IMR-90 (cell line): ENCODE results near the gene SLX9. TPM values are rescaled to one million over a fixed set of nuclear protein-coding genes. Genes with fewer than 3 reads are reported as not detected.

Experiments used
- ATAC-seq: fragments of 200-7000 bp; cut with Tn5 transposase; 2 replicates; pipeline ENCODE4 v1.9.1; 2020; ENCODE audit warnings: low read depth, mild to moderate bottlenecking, moderate library complexity
- BruUV-seq: library from RNA; stranded (reverse); fragments of 400-500 nt; replicated peaks from 2 replicates; lab custom pipeline; 2021; lab: Mats Ljungman, UMichigan
- CTCF ChIA-PET: fragments of 300-600 bp; formaldehyde crosslinking; extraction: SDS; loops from one replicate; lab custom pipeline; 2021; ENCODE audit warnings: antibody characterized with exemption; lab: Yijun Ruan, JAX
- POLR2A ChIA-PET: fragments of 300-600 bp; sonication (Branson Sonifier 250); formaldehyde crosslinking; loops from one replicate; lab custom pipeline; 2022; ENCODE audit warnings: antibody characterized with exemption; ENCODE audit not compliant: unreplicated experiment; lab: Charles Lee
- DNase-seq: peaks from one replicate; pipeline ENCODE4 v3.0.0; 2013
- H2AFZ ChIP-seq: replicated peaks from 2 replicates; pipeline ENCODE3; 2013; ENCODE audit warnings: low read length, mild to moderate bottlenecking; ENCODE audit not compliant: poor library complexity
- H2AK5ac ChIP-seq: 2 replicates; pipeline ENCODE4 v1.6.1; 2013; ENCODE audit warnings: low read depth, low read length, inconsistent platforms
- H2AK9ac ChIP-seq: replicated peaks from 2 replicates; pipeline ENCODE3; 2013; ENCODE audit warnings: mild to moderate bottlenecking, low read depth, low read length, moderate library complexity; ENCODE audit not compliant: poor library complexity
- H2BK120ac ChIP-seq: 2 replicates; pipeline ENCODE4 v1.6.1; 2013; ENCODE audit warnings: low read depth, low read length, inconsistent platforms
- H2BK15ac ChIP-seq: 3 replicates; pipeline ENCODE4 v1.6.1; 2013; ENCODE audit warnings: low read depth, low read length, inconsistent platforms
- H2BK20ac ChIP-seq: 2 replicates; pipeline ENCODE4 v1.6.1; 2013; ENCODE audit warnings: low read depth, mild to moderate bottlenecking, inconsistent platforms, low read length, moderate library complexity
- H2BK5ac ChIP-seq: 2 replicates; pipeline ENCODE4 v1.6.1; 2013; ENCODE audit warnings: mild to moderate bottlenecking, low read depth, low read length, inconsistent platforms; ENCODE audit not compliant: poor library complexity, severe bottlenecking
- H3K14ac ChIP-seq: replicated peaks from 2 replicates; pipeline ENCODE4 v1.6.1; 2013; ENCODE audit warnings: low read depth, low read length, inconsistent platforms
- H3K18ac ChIP-seq: 2 replicates; pipeline ENCODE4 v1.6.1; 2013; ENCODE audit warnings: low read depth, low read length, control low read depth
- H3K23ac ChIP-seq: 2 replicates; pipeline ENCODE4 v1.6.1; 2013; ENCODE audit warnings: low read depth, low read length, inconsistent platforms
- H3K27ac ChIP-seq: 2 replicates; pipeline ENCODE4 v1.5.1; 2013; ENCODE audit warnings: mild to moderate bottlenecking, control low read depth, low read length; ENCODE audit not compliant: insufficient read depth
- H3K27me3 ChIP-seq: 2 replicates; pipeline ENCODE4 v1.6.1; 2013; ENCODE audit warnings: low read length; ENCODE audit not compliant: control insufficient read depth, insufficient read depth
- H3K36me3 ChIP-seq: 2 replicates; pipeline ENCODE4 v1.6.1; 2013; ENCODE audit warnings: low read length, mixed read lengths; ENCODE audit not compliant: control insufficient read depth, insufficient read depth
- H3K4ac ChIP-seq: 2 replicates; pipeline ENCODE4 v1.6.1; 2013; ENCODE audit warnings: low read depth, low read length, inconsistent platforms
- H3K4me1 ChIP-seq: 2 replicates; pipeline ENCODE4 v1.6.1; 2013; ENCODE audit warnings: low read length, mixed read lengths; ENCODE audit not compliant: control insufficient read depth, insufficient read depth
- H3K4me2 ChIP-seq: 2 replicates; pipeline ENCODE4 v1.6.1; 2013; ENCODE audit warnings: low read depth, mild to moderate bottlenecking, control low read depth, low read length, moderate library complexity
- H3K4me3 ChIP-seq: 2 replicates; pipeline ENCODE4 v1.5.1; 2013; ENCODE audit warnings: low read depth, mild to moderate bottlenecking, control low read depth, low read length, moderate library complexity; ENCODE audit not compliant: insufficient read depth
- H3K56ac ChIP-seq: 2 replicates; pipeline ENCODE4 v1.6.1; 2013; ENCODE audit warnings: low read length, inconsistent platforms; ENCODE audit not compliant: insufficient read depth; ENCODE audit errors: extremely low read depth
- H3K79me1 ChIP-seq, 2 experiments: 2 replicates each; pipeline ENCODE4 v1.6.1; 2013; ENCODE audit warnings: low read length in 2 of 2, inconsistent platforms in 1 of 2, low read depth in 1 of 2
- H3K9ac ChIP-seq: 2 replicates; pipeline ENCODE4 v1.6.1; 2013; ENCODE audit warnings: low read depth, low read length, control low read depth
- H3K9me1 ChIP-seq: 2 replicates; pipeline ENCODE4 v1.6.1; 2013; ENCODE audit warnings: low read length, inconsistent platforms; ENCODE audit not compliant: insufficient read depth
- H3K9me3 ChIP-seq: 2 replicates; pipeline ENCODE4 v1.6.1; 2013; ENCODE audit warnings: low read length; ENCODE audit not compliant: control insufficient read depth, insufficient read depth
- H4K20me1 ChIP-seq: 2 replicates; pipeline ENCODE4 v1.6.1; 2013; ENCODE audit warnings: low read length, inconsistent platforms; ENCODE audit not compliant: insufficient read depth
- H4K5ac ChIP-seq: 2 replicates; pipeline ENCODE4 v1.6.1; 2013; ENCODE audit warnings: mild to moderate bottlenecking, low read depth, low read length, control low read depth
- H4K8ac ChIP-seq, 2 experiments: 2 replicates each; pipeline ENCODE4 v1.6.1; 2013; ENCODE audit warnings: low read depth in 2 of 2, low read length in 2 of 2, control low read depth in 1 of 2, inconsistent platforms in 1 of 2
- H4K91ac ChIP-seq: 2 replicates; pipeline ENCODE4 v1.6.1; 2013; ENCODE audit warnings: low read depth, low read length, inconsistent platforms; ENCODE audit not compliant: insufficient read depth
- BHLHE40 ChIP-seq: fragments of 150-350 bp; IDR thresholded peaks from 2 replicates; pipeline ENCODE4 v1.6.1; 2016; ENCODE audit warnings: mild to moderate bottlenecking, low read depth, low read length
- CEBPB ChIP-seq: IDR thresholded peaks from 2 replicates; pipeline ENCODE4 v1.6.1; 2012; ENCODE audit warnings: low read depth, low read length, improper control_type of control experiment
- CHD1 ChIP-seq: IDR thresholded peaks from 2 replicates; pipeline ENCODE4 v1.6.1; 2012; ENCODE audit warnings: low read depth, low read length, improper control_type of control experiment
- CTCF ChIP-seq: conservative IDR thresholded peaks from 2 replicates; pipeline ENCODE4 v1.5.1; 2012; ENCODE audit warnings: mild to moderate bottlenecking, low read depth, low read length, improper control_type of control experiment
- FOS ChIP-seq: fragments of 150-350 bp; IDR thresholded peaks from 2 replicates; pipeline ENCODE4 v1.6.1; 2016; ENCODE audit warnings: low read depth, low read length
- MAFK ChIP-seq: IDR thresholded peaks from 2 replicates; pipeline ENCODE4 v1.6.1; 2012; ENCODE audit warnings: low read depth, low read length, improper control_type of control experiment
- MAZ ChIP-seq: IDR thresholded peaks from 2 replicates; pipeline ENCODE4 v1.6.1; 2012; ENCODE audit warnings: low read depth, mild to moderate bottlenecking, low read length, improper control_type of control experiment, moderate library complexity, borderline replicate concordance
- MXI1 ChIP-seq: IDR thresholded peaks from 2 replicates; pipeline ENCODE4 v1.6.1; 2012; ENCODE audit warnings: low read depth, mild to moderate bottlenecking, low read length, moderate library complexity, borderline replicate concordance
- NFE2L2 ChIP-seq: fragments of 150-350 bp; IDR thresholded peaks from 2 replicates; pipeline ENCODE4 v1.6.1; 2016; ENCODE audit warnings: low read depth, mild to moderate bottlenecking, low read length
- POLR2A ChIP-seq: IDR thresholded peaks from 2 replicates; pipeline ENCODE4 v1.6.1; 2012; ENCODE audit warnings: mild to moderate bottlenecking, low read depth, low read length
- RAD21 ChIP-seq: IDR thresholded peaks from 2 replicates; pipeline ENCODE4 v1.6.1; 2012; ENCODE audit warnings: low read length, improper control_type of control experiment
- RCOR1 ChIP-seq: IDR thresholded peaks from 2 replicates; pipeline ENCODE4 v1.6.1; 2012; ENCODE audit warnings: mild to moderate bottlenecking, low read length, improper control_type of control experiment; ENCODE audit not compliant: insufficient replicate concordance
- RFX5 ChIP-seq: IDR thresholded peaks from 2 replicates; pipeline ENCODE4 v1.8.0; 2012; ENCODE audit warnings: low read depth, mild to moderate bottlenecking, low read length, moderate library complexity
- SMC3 ChIP-seq: fragments of 150-350 bp; IDR thresholded peaks from 2 replicates; pipeline ENCODE4 v1.6.1; 2016; ENCODE audit warnings: low read depth, mild to moderate bottlenecking, antibody characterized with exemption, low read length, moderate library complexity
- USF2 ChIP-seq: fragments of 150-350 bp; IDR thresholded peaks from 2 replicates; pipeline ENCODE4 v1.6.1; 2017; ENCODE audit warnings: mild to moderate bottlenecking, antibody characterized with exemption, low read length, low read depth
- WGBS, 2 experiments: methylation state at CpG; one replicate each; pipeline versions ENCODE4 v1.1.5 to v1.1.7; 2013; ENCODE audit warnings: missing lambda C conversion rate in 2 of 2; ENCODE audit not compliant: insufficient read length in 1 of 2; ENCODE audit errors: extremely low coverage in 2 of 2; 5-methylcytosine and 5-hydroxymethylcytosine counted together
- dilution Hi-C: fragments of 300-500 bp; cut with HindIII; formaldehyde crosslinking; loops from one replicate; pipeline ENCODE4 v1.14.3; 2018; ENCODE audit warnings: low sequenced_read_pairs; ENCODE audit not compliant: unreplicated experiment
- in situ Hi-C: fragments of 300-500 bp; cut with MboI; formaldehyde crosslinking; loops from 3 replicates; pipeline ENCODE4 v1.14.3; 2019; ENCODE audit warnings: low sequenced_read_pairs, inconsistent platforms, mixed read lengths
- intact Hi-C: fragments of 100-400 bp; cut with micrococcal nuclease; formaldehyde crosslinking; loops from 2 replicates; pipeline ENCODE4 v1.10.0; 2022
- polyA plus RNA-seq, 3 experiments: library from polyadenylated mRNA; depleted of rRNA; stranded (reverse); fragments of >200 nt; gene quantifications; 2 replicates each; pipeline ENCODE4 v1.2.3, GENCODE V29; 2012; ENCODE audit warnings: low replicate concordance in 1 of 3
- total RNA-seq: library from RNA; depleted of rRNA; stranded (reverse); fragments of >200 nt; gene quantifications from 2 replicates; pipeline ENCODE4 v1.2.3, GENCODE V29; 2012

SLX9 gene
- total and polyA plus RNA-seq, 2 of the 4 experiments (the other 2 are of a cell fraction), result 10.4 to 21.7 TPM

GRCh38 chr21:44943005-44943685 is 3.3 kb downstream of the SLX9 start:
- Histone ChIP-seq H2BK120ac (no peak overlapping the region), H3K9me1 (peaks cover 9% of the 10 kb centered on the region), H3K9ac (no peak overlapping the region), H3K4me3 (no peak overlapping the region), H4K20me1 (peaks cover 49% of the 10 kb centered on the region), H3K23ac (no peak overlapping the region), H4K5ac (no peak overlapping the region), H3K56ac (no peak overlapping the region), H2BK5ac (no peak overlapping the region), H4K8ac (no peak overlapping the region), H2BK15ac (no peak overlapping the region), H2AK5ac (no peak overlapping the region), H3K27me3 (no peaks in the 10 kb centered on the region), H3K27ac (no peak overlapping the region), H3K79me1 (peaks cover 31 to 77% of the 10 kb centered on the region in 2 experiments), H3K14ac (no peak overlapping the region), H2AFZ (no peak overlapping the region), H2AK9ac (no peak overlapping the region), H2BK20ac (no peak overlapping the region), H3K36me3 (peaks cover 27% of the 10 kb centered on the region), H3K9me3 (no peaks in the 10 kb centered on the region), H3K4me2 (no peak overlapping the region), H3K4me1 (peaks cover 7% of the 10 kb centered on the region; the same call in 1 of the 2 replicates), H4K91ac (no peak overlapping the region), H3K18ac (no peak overlapping the region), H3K4ac (no peak overlapping the region)
- POLR2A ChIA-PET, result no interaction called here
- DNase-seq, result peak; percentile 32
- no TSS peak for BruUV-seq
- intact Hi-C loops, result loop anchor here (5.0 kb wide), 1 partner anchor 334 kb away; no protein-coding TSS in a partner anchor
- no peak for ATAC-seq
- WGBS, 2 experiments, result 96% methylated on average over 4 of the region's 15 CpGs; no CpG with 5 or more reads in 1 of the 2 experiments
- dilution Hi-C loops, result no loop called here
- in situ Hi-C loops, result loop anchor here (25.0 kb wide), 1 partner anchor 431 kb away; no protein-coding TSS in a partner anchor
- CTCF ChIA-PET, result interaction anchor here (0.8 to 1.6 kb wide), 2 partner anchors 185 to 194 kb away, joined by 3 to 4 read pairs; no protein-coding TSS in a partner anchor
- TF ChIP-seq MXI1 (no peak), BHLHE40 (no peak), POLR2A (no peak), SMC3 (no peak), CEBPB (no peak), FOS (no peak), USF2 (no peak), MAFK (no peak), RCOR1 (no peak), CHD1 (no peak), NFE2L2 (no peak), MAZ (no peak), RAD21 (no peak), CTCF (no peak), RFX5 (no peak)
